IPS DF 4.7 (cell line): ENCODE data around the gene ZCCHC24.
A peak's percentile ranks its signal among the peaks of the same experiment; 100 is the strongest.

Source experiments
- DNase-seq: peaks from one replicate; pipeline ENCODE4 v3.0.0-alpha.2; 2013; ENCODE audit warnings: low spot score; ENCODE audit errors: extremely low read depth

Gene ZCCHC24

GRCh38 chr10:79445161-79445976 lies at the start of gene ZCCHC24:
ZCCHC24 (minus strand) TSS chr10:79445624; CDS start chr10:79445440, 184 bp downstream.
- peak; percentile 58 for DNase-seq

- no peak for DNase-seq
Measured at GRCh38 chr10:79493806-79494205, 48.4 kb upstream of the ZCCHC24 start.

- no peak for DNase-seq
Measured at GRCh38 chr10:79492839-79493238, 47.4 kb upstream of the ZCCHC24 start.

GRCh38 chr10:79492256-79492655 lies 46.8 kb upstream of the ZCCHC24 start:
- no peak for DNase-seq

- no peak for DNase-seq
Measured at GRCh38 chr10:79491143-79491835, 45.9 kb upstream of the ZCCHC24 start.

- DNase-seq = no peak
Measured at GRCh38 chr10:79490400-79491142, 45.1 kb upstream of the ZCCHC24 start.

GRCh38 chr10:79488870-79489269 lies 43.4 kb upstream of the ZCCHC24 start:
- DNase-seq = no peak

- no peak for DNase-seq
Measured at GRCh38 chr10:79488336-79488735, 42.9 kb upstream of the ZCCHC24 start.

GRCh38 chr10:79487296-79488194 lies 42.1 kb upstream of the ZCCHC24 start:
- peak; percentile 88 for DNase-seq

- no peak for DNase-seq
Measured at GRCh38 chr10:79484476-79484875, 39.1 kb upstream of the ZCCHC24 start.

- DNase-seq = no peak
Measured at GRCh38 chr10:79483948-79484347, 38.5 kb upstream of the ZCCHC24 start.

GRCh38 chr10:79483299-79483698 lies 37.9 kb upstream of the ZCCHC24 start:
- no peak for DNase-seq

- no peak for DNase-seq
Measured at GRCh38 chr10:79482741-79483140, 37.3 kb upstream of the ZCCHC24 start.

- DNase-seq = no peak
Measured at GRCh38 chr10:79482304-79482703, 36.9 kb upstream of the ZCCHC24 start.

- DNase-seq = no peak
Measured at GRCh38 chr10:79479283-79479909, 34.0 kb upstream of the ZCCHC24 start.

- DNase-seq = no peak
Measured at GRCh38 chr10:79477456-79477855, 32.0 kb upstream of the ZCCHC24 start.

GRCh38 chr10:79476645-79477044 lies 31.2 kb upstream of the ZCCHC24 start:
- DNase-seq = no peak

GRCh38 chr10:79475877-79476276 lies 30.5 kb upstream of the ZCCHC24 start:
- DNase-seq = no peak

- DNase-seq = no peak
Measured at GRCh38 chr10:79475119-79475653, 29.8 kb upstream of the ZCCHC24 start.

GRCh38 chr10:79473496-79474095 lies 28.2 kb upstream of the ZCCHC24 start:
- DNase-seq = no peak
